Kidney epithelial cell (primary cell): ENCODE data around the gene DCC. TPM values are rescaled to one million over a fixed set of nuclear protein-coding genes. Genes with fewer than 3 reads are reported as not detected.

Source experiments
- DNase-seq: peaks from one replicate; pipeline ENCODE4 v3.0.0-alpha.2; 2010; ENCODE audit warnings: low read depth
- H3K27me3 ChIP-seq: 2 replicates; pipeline ENCODE4 v1.6.0; 2011; ENCODE audit warnings: low read length; ENCODE audit not compliant: control insufficient read depth, insufficient read depth
- H3K36me3 ChIP-seq: 2 replicates; pipeline ENCODE4 v1.5.1; 2011; ENCODE audit warnings: low read length; ENCODE audit not compliant: control insufficient read depth, insufficient read depth
- H3K4me3 ChIP-seq: 2 replicates; pipeline ENCODE4 v1.5.1; 2011; ENCODE audit warnings: low read depth, mild to moderate bottlenecking, control low read depth, low read length
- total RNA-seq: library from RNA; depleted of rRNA; stranded (reverse); fragments of >200 nt; gene quantifications from 2 replicates; pipeline ENCODE4 v1.2.3, GENCODE V29; 2015
- TF ChIP-seq, protein P1 (sequence below): IDR thresholded peaks from 2 replicates; pipeline ENCODE4 v1.5.1; 2011; ENCODE audit warnings: mild to moderate bottlenecking, moderate library complexity, low read length, control low read depth, inconsistent platforms; ENCODE audit not compliant: insufficient read depth, poor library complexity, severe bottlenecking

DCC gene
- total RNA-seq, 1 donor from 2014 or later: 0.04 TPM

DNA sequence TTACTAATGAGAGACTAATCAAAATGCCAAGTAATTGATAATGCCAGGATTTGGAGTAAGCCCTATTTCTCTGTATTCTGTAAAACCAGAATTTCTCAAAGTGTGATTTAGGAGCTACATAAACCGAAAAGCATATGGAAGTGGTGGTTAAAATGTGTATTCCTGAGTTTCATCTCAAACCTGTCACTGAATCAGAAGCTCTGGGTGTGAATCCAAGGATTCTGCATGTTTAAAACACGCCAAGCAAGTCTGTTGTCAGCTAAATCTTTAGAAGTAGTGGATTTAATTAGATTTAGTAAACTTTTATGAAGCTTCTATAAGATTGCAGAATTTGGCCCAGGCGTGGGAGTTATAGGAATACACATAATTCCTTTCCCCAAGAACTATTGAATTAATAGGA, 700.3 kb downstream of the DCC start:
- Histone ChIP-seq H3K36me3 (no peaks in the 10 kb centered on the region), H3K27me3 (no peaks in the 10 kb centered on the region), H3K4me3 (no peak overlapping the region)
- TF ChIP-seq, protein P1, sequence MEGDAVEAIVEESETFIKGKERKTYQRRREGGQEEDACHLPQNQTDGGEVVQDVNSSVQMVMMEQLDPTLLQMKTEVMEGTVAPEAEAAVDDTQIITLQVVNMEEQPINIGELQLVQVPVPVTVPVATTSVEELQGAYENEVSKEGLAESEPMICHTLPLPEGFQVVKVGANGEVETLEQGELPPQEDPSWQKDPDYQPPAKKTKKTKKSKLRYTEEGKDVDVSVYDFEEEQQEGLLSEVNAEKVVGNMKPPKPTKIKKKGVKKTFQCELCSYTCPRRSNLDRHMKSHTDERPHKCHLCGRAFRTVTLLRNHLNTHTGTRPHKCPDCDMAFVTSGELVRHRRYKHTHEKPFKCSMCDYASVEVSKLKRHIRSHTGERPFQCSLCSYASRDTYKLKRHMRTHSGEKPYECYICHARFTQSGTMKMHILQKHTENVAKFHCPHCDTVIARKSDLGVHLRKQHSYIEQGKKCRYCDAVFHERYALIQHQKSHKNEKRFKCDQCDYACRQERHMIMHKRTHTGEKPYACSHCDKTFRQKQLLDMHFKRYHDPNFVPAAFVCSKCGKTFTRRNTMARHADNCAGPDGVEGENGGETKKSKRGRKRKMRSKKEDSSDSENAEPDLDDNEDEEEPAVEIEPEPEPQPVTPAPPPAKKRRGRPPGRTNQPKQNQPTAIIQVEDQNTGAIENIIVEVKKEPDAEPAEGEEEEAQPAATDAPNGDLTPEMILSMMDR: no peak
- DNase-seq: no peak

DNA sequence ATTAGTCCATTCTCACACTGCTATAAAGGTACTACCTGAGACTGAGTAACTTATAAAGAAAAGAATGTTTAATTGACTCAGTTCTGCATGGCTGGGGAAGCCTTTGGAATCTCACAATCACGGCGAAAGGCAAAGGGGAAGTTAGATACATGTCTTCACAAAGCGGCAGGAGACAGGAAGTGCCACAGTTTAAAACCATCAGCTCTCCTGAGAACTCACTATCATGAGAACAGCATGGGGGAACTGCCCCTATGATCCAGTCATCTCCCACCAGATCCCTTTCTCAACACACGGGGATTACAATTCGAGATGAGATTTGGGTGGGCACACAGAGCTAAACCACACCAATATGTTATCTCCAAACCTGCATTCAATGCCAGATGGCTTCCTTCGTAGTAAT, 716.1 kb downstream of the DCC start:
- TF ChIP-seq, protein P1: no peak
- Histone ChIP-seq H3K4me3 (no peak overlapping the region), H3K27me3 (no peaks in the 10 kb centered on the region), H3K36me3 (no peaks in the 10 kb centered on the region)
- DNase-seq: no peak

DNA sequence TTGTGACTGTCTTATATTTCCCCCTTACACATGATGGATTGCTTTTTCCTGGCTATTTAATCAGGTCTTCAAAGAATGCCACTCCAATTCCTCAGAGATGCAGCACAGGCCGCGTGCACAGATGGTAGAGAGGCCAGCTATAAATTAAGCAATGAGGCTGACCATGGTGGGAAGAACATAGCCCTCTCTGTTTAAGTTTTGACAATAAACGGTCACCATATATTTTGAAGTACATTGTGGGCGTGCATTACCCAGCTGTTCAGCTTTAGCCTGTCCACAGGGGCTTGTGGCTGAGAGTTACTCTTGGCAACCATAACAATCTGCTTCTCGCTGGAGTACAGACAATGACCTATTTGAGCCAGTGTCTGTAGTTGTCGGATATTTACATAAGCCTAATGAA, 730.8 kb downstream of the DCC start:
- TF ChIP-seq, protein P1: no peak
- H3K4me3 ChIP-seq: no peak overlapping the region
- H3K36me3 ChIP-seq: no peaks in the 10 kb centered on the region
- H3K27me3 ChIP-seq: no peaks in the 10 kb centered on the region
- no peak for DNase-seq

DNA sequence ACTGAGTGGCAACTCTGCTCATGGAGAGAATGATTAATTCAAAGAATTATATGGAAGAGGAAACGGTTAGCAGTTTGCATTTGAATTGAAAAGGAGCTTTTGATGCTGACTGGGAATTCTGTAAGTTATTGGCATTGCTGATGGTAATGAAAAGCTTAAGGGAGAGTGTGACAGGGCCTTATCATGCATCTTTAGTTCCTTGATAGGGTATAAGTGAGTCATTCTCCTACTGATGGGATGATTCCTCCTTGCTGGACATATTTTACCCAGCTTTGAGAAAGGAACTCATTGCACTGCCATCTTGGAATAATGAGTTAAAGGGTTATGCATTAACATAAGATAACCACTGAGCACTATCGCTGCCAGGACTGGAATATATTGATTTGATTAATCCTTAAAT, 740.7 kb downstream of the DCC start:
- Histone ChIP-seq H3K36me3 (no peaks in the 10 kb centered on the region), H3K4me3 (no peak overlapping the region), H3K27me3 (no peaks in the 10 kb centered on the region)
- no peak for DNase-seq
- TF ChIP-seq, protein P1: no peak

DNA sequence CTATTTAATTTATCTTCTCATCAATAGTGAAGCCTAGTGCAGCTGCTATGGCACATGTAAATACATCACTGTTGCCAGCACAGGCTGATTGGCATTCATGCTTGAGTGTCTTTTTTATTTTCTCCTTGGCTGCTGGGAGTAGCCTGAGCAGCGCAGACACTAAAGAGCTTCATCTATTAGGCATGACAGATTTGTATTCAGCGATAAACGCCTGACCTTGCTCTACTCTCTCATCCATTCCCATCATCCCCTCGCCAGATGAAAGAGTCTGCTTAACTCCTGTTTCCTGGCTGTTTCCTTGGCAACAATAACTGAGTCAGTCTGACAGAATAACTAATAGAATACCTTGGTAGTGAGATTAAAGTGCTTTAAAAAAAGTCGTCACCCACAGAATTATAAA, 753.6 kb downstream of the DCC start:
- DNase-seq: no peak
- Histone ChIP-seq H3K36me3 (no peaks in the 10 kb centered on the region), H3K4me3 (no peak overlapping the region), H3K27me3 (no peaks in the 10 kb centered on the region)
- TF ChIP-seq, protein P1: no peak

DNA sequence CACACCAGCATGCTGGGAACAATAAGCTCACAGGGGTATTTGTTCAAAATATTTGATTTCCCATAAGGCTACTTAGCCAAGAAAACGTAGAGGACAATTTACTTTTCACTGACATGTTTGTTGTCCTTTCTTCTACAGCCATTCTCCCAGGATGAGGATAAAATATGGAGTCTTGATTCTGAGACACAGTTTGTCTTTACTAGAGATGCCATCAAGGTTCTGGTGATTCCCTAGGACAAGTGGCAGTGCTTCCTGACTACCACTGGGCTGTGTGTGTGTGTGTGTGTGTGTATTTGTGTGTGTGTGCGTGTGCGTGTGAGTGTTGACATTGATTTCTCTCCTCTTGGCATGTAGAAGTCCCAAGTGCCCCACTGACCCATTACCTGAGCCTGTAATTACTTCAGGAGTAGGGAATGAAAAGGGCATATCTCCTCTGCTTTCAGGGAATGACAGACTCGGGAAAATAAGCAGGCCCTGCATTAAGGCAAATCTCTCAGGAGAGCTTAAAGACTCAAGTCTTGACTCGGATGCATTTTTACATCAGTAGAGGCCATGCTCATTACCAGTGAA, 761.6 kb downstream of the DCC start:
- Histone ChIP-seq H3K4me3 (no peak overlapping the region), H3K36me3 (no peaks in the 10 kb centered on the region), H3K27me3 (no peaks in the 10 kb centered on the region)
- TF ChIP-seq, protein P1: no peak
- DNase-seq: no peak
